Muscle layer of colon (tissue), 2 donors: Measurements from ENCODE around the gene KLHDC9.
A peak's percentile ranks its signal among the peaks of the same experiment; 100 is the strongest.

Experiments
- H3K27ac ChIP-seq: one replicate; pipeline ENCODE4 v1.7.0; 2013; ENCODE audit warnings: low read depth, mild to moderate bottlenecking, low read length, moderate library complexity
- H3K27me3 ChIP-seq, 2 donors: one replicate each; pipeline ENCODE4 v1.7.0; 2013; ENCODE audit warnings: low read length in 2 of 2, mild to moderate bottlenecking in 2 of 2; ENCODE audit not compliant: insufficient read depth in 2 of 2, control insufficient read depth in 1 of 2
- H3K36me3 ChIP-seq: one replicate; pipeline ENCODE4 v1.7.0; 2013; ENCODE audit warnings: mild to moderate bottlenecking, low read length; ENCODE audit not compliant: insufficient read depth
- H3K4me1 ChIP-seq: one replicate; pipeline ENCODE4 v1.7.0; 2013; ENCODE audit warnings: mild to moderate bottlenecking, low read length; ENCODE audit not compliant: insufficient read depth
- H3K4me3 ChIP-seq, 2 donors: one replicate each; pipeline ENCODE4 v1.7.0; 2013; ENCODE audit warnings: low read length in 2 of 2, low read depth in 1 of 2, mild to moderate bottlenecking in 1 of 2, moderate library complexity in 1 of 2
- H3K9ac ChIP-seq: one replicate; pipeline ENCODE4 v1.7.0; 2013; ENCODE audit warnings: low read length
- H3K9me3 ChIP-seq: one replicate; pipeline ENCODE4 v1.7.0; 2013; ENCODE audit warnings: mild to moderate bottlenecking, low read length
- donor health status: abdominal sarcoma.
- donor health status: Adenocarcinoma of cecum.

Gene KLHDC9

DNA sequence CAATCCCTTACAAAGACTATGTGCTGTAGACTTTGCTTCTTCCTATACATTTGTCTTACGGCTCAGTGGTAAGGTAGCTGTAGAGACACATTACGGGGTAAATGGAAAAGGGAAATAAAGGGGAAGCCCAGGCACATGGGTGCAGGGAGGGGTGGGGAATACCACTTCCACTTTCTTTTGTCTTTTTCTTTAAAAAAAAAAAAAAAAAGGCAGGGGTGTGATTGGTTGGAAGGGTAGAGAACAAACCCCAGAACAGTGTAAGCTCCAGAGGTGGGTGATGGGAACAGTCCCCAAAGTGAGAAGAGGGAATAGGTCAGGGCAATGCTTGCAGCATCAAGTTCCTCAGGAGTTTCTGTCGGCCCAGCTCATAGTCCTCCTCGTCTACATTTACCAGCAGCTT lies 23.7 kb downstream of the KLHDC9 start:
- no peak overlapping the region for H3K9ac ChIP-seq
- no peak overlapping the region for H3K4me3 ChIP-seq
- peaks cover 52% of the 10 kb centered on the region for H3K36me3 ChIP-seq
- peaks cover 28% of the 10 kb centered on the region for H3K4me1 ChIP-seq
- no peaks in the 10 kb centered on the region for H3K9me3 ChIP-seq
- H3K27me3 ChIP-seq = no peaks in the 10 kb centered on the region
- no peak overlapping the region for H3K27ac ChIP-seq

DNA sequence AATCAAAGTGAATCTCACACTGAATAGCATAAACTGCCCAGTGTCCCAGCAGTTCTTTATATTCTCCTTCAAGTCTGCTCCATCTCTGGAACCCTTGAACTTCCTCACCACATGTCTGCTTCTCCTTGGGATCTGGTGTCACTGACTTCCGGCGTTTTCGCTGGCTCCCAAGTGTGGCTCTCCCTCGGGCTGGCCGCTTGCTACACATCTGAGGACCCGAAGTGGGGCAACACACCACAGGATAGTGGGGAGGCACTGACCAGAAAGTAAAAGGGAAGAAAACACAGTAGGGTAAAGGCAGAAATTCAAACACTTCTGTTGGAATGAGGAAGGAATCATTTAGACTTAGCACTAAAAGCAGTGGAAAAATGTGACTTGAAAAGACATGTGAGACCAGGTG lies 24.8 kb downstream of the KLHDC9 start:
- Histone ChIP-seq H3K36me3 (peaks cover 60% of the 10 kb centered on the region), H3K27ac (no peak overlapping the region)

GRCh38 chr1:161127649-161128048 lies 29.5 kb downstream of the KLHDC9 start:
- no peaks in the 10 kb centered on the region for H3K27me3 ChIP-seq
- no peak overlapping the region for H3K4me3 ChIP-seq
- peaks cover 43% of the 10 kb centered on the region for H3K36me3 ChIP-seq
- no peak overlapping the region for H3K9ac ChIP-seq
- H3K4me1 ChIP-seq = peaks cover 35% of the 10 kb centered on the region
- no peaks in the 10 kb centered on the region for H3K9me3 ChIP-seq
- H3K27ac ChIP-seq = no peak overlapping the region

More for the DNA sequence above, 24.8 kb downstream of the KLHDC9 start:
- H3K4me1 ChIP-seq = peaks cover 27% of the 10 kb centered on the region
- H3K9ac ChIP-seq = no peak overlapping the region
- no peaks in the 10 kb centered on the region for H3K27me3 ChIP-seq
- no peaks in the 10 kb centered on the region for H3K9me3 ChIP-seq
- no peak overlapping the region for H3K4me3 ChIP-seq

GRCh38 chr1:161128591-161129420 lies 30.6 kb downstream of the KLHDC9 start:
- Histone ChIP-seq H3K9me3 (no peaks in the 10 kb centered on the region), H3K9ac (no peak overlapping the region), H3K36me3 (peaks cover 32% of the 10 kb centered on the region), H3K27me3 (no peaks in the 10 kb centered on the region), H3K4me3 (no peak overlapping the region), H3K4me1 (peaks cover 42% of the 10 kb centered on the region), H3K27ac (no peak overlapping the region)

GRCh38 chr1:161130266-161130665 lies 32.1 kb downstream of the KLHDC9 start:
- H3K27ac ChIP-seq = no peak overlapping the region
- H3K4me3 ChIP-seq = no peak overlapping the region
- H3K4me1 ChIP-seq = peaks cover 45% of the 10 kb centered on the region
- H3K9ac ChIP-seq = no peak overlapping the region
- H3K9me3 ChIP-seq = no peaks in the 10 kb centered on the region
- H3K36me3 ChIP-seq = peaks cover 24% of the 10 kb centered on the region
- no peaks in the 10 kb centered on the region for H3K27me3 ChIP-seq

DNA sequence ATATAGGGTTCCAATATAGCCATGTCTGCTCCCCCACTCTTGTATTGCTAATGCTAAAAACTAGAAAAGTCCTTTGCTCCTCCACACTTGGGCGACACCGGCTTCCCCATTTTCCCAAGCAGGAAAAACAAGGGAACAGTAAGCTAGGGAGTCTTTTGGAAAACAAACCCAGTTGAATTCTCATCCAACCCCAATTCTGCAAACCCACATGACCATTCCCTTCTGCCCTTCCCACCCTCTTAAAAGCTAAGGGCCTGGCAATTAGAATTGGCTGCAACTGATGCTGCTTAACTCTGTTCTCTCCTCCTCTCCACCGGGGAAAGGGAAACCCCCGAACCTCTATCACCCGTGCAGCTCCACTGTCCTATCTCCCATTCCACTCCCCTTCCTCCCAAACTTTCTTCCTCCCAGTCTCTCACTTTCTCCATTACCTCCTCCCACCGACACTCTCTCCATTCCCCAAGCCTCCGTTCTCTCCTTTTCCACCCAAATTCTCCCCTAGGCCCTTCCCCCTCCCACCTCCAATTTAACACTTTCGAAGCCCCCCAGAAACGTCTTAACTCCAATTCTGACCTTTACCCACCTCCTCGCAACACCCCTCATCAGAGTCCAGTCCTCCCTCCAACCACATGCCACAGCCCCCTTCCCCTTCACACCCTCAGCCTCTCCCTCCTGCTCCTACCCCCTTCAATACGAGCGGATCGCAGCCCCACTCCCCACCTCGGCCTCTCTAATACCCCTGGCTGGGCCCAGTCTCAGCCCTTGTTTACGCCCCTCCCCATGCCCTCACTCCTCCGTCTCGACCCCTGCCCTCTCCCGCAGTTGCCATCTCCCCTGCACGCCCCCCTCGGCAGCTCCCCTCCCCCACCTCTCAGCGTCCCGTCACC lies 33.6 kb downstream of the KLHDC9 start:
- peak overlapping the region; percentile 96 for H3K27ac ChIP-seq
- peaks cover 45% of the 10 kb centered on the region for H3K4me1 ChIP-seq
- H3K9ac ChIP-seq = peak overlapping the region; percentile 85
- H3K9me3 ChIP-seq = no peaks in the 10 kb centered on the region
- H3K27me3 ChIP-seq = no peaks in the 10 kb centered on the region
- peaks cover 20% of the 10 kb centered on the region for H3K36me3 ChIP-seq
- peak overlapping the region; percentile 81 to 98 for H3K4me3 ChIP-seq

- Histone ChIP-seq H3K4me1 (peaks cover 44% of the 10 kb centered on the region), H3K9me3 (no peaks in the 10 kb centered on the region), H3K27me3 (no peaks in the 10 kb centered on the region), H3K36me3 (peaks cover 15% of the 10 kb centered on the region), H3K27ac (peak within 1 kb of the TSS; percentile 96), H3K4me3 (peak within 1 kb of the TSS; percentile 81 to 98), H3K9ac (peak within 1 kb of the TSS; percentile 97)
These were observed 34.5 kb downstream of the KLHDC9 start, which contains the start of gene DEDD for GRCh38 chr1:161132410-161133219. TSS of gene DEDD (minus strand) at chr1:161132667. CDS start at chr1:161124462, 8,205 bp downstream.

DNA sequence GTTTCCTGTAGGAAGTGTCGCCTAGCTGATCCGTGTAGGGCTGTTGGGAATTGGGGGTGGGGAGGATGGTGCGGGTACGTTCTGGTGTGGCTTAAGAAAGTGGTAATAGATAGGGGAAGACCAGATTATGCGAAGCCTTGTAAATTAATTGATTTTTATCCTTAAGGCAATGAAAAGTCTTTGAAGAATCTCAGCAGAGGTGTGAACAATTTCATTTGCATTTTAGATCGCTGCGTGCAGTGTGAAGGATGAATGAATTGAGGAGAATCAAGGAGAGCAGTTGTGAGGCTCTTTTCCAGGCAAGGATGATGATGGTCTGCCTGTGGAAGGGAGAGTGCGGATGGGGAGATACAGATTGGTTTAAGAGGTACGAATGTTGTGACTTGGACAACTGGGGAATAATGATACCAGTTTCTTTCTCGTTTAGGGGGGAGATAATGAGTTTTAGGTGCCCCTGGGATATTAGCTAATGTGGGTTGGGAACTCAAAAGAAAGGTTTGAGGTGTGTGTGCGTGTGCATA lies 35.1 kb downstream of the KLHDC9 start:
- peak overlapping the region; percentile 97 for H3K9ac ChIP-seq
- H3K4me1 ChIP-seq = peaks cover 38% of the 10 kb centered on the region
- peak overlapping the region; percentile 81 to 98 for H3K4me3 ChIP-seq
- H3K36me3 ChIP-seq = peaks cover 8% of the 10 kb centered on the region
- peak overlapping the region; percentile 96 for H3K27ac ChIP-seq
- no peaks in the 10 kb centered on the region for H3K9me3 ChIP-seq
- H3K27me3 ChIP-seq = no peaks in the 10 kb centered on the region

DNA sequence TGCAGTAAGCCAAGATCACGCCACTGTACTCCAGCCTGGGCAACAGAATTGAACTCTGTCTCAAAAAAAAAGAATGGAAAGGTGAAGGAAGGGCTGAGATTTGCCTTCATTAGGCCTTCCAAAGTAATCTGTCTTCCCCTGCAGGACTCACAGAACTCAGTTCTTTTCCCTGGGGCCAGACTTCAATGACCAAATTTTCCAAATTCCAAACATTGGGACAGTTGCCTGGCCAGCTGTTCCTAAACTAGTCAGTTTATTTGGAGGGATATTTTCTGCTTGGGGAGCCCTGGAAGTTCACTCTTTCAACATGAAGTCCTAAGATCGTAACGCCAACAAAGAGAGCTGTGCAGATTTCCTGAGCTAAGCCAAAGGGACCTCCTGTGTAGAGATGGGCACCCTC lies 39.7 kb downstream of the KLHDC9 start:
- Histone ChIP-seq H3K9ac (no peak overlapping the region), H3K4me3 (no peak overlapping the region), H3K27me3 (no peaks in the 10 kb centered on the region), H3K9me3 (no peaks in the 10 kb centered on the region), H3K4me1 (peaks cover 10% of the 10 kb centered on the region), H3K27ac (no peak overlapping the region), H3K36me3 (no peaks in the 10 kb centered on the region)

DNA sequence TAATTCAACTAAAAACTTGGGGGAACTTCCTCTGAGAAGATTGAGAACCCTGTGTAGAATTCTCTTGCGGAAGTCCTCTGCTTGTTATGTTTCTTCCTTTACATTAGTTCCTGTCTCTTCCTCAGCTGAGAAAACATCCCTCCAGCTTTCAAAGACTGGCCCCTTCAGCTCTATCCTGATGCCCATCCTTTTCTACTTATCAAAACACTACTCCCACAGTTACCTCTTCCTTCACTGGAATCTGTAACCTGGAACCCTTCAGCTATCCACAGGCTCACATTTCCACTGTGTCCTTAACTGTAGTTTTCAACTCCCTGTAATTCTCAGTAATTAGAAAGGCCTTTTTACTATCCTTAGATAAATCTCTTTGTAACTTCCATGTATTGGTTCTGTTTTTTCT lies 40.3 kb downstream of the KLHDC9 start:
- no peak overlapping the region for H3K27ac ChIP-seq

More for the DNA sequence above, 40.3 kb downstream of the KLHDC9 start:
- no peaks in the 10 kb centered on the region for H3K9me3 ChIP-seq
- H3K27me3 ChIP-seq = no peaks in the 10 kb centered on the region
- H3K4me1 ChIP-seq = peaks cover 7% of the 10 kb centered on the region
- no peak overlapping the region for H3K9ac ChIP-seq
- no peaks in the 10 kb centered on the region for H3K36me3 ChIP-seq
- no peak overlapping the region for H3K4me3 ChIP-seq
